CD4-positive, CD25-positive, alpha-beta regulatory T cell (primary cell): ENCODE results near the gene HIC1. TPM values are rescaled to one million over a fixed set of nuclear protein-coding genes. Genes with fewer than 3 reads are reported as not detected.

Source experiments
- ATAC-seq, 2 donors: fragments of 150-1000 bp; cut with Tn5 transposase; one replicate each; pipeline ENCODE4 v1.10.0; 2021; ENCODE audit warnings: low read depth in 2 of 2, moderate number of reproducible peaks in 2 of 2, moderate library complexity in 1 of 2
- DNase-seq, 3 donors: peaks; one replicate each; pipeline versions ENCODE4 v3.0.0 to v3.0.0-alpha.2; 2012 to 2022; ENCODE audit warnings: mixed read lengths in 1 of 3
- H3K27ac ChIP-seq: one replicate; pipeline ENCODE4 v1.7.0; 2013; ENCODE audit warnings: mild to moderate bottlenecking, low read length; ENCODE audit not compliant: insufficient read depth, poor library complexity, severe bottlenecking
- H3K27me3 ChIP-seq: one replicate; pipeline ENCODE4 v1.7.0; 2013; ENCODE audit warnings: low read length; ENCODE audit not compliant: control insufficient read depth, insufficient read depth
- H3K36me3 ChIP-seq: one replicate; pipeline ENCODE4 v1.7.0; 2013; ENCODE audit warnings: mild to moderate bottlenecking, low read length, moderate library complexity; ENCODE audit not compliant: control insufficient read depth, insufficient read depth
- H3K4me1 ChIP-seq: 2 replicates; pipeline ENCODE4 v1.7.0; 2013; ENCODE audit warnings: mild to moderate bottlenecking, low read length; ENCODE audit not compliant: insufficient read depth, control insufficient read depth, poor library complexity, severe bottlenecking
- H3K4me3 ChIP-seq: one replicate; pipeline ENCODE4 v1.7.0; 2013; ENCODE audit warnings: low read depth, mild to moderate bottlenecking, low read length, moderate library complexity
- H3K9me3 ChIP-seq, 2 experiments: 1 replicate in 1 of 2; 2 replicates in 1 of 2; pipeline ENCODE4 v1.7.0; 2013; ENCODE audit warnings: low read length in 2 of 2, mild to moderate bottlenecking in 1 of 2, moderate library complexity in 1 of 2; ENCODE audit not compliant: control insufficient read depth in 2 of 2
- H3K27ac Mint-ChIP-seq, 3 donors: one replicate each; pipeline ENCODE4 v1.8.0; 2020 to 2022; ENCODE audit warnings: mild to moderate bottlenecking in 3 of 3, mixed read lengths in 3 of 3, moderate library complexity in 2 of 3
- H3K27me3 Mint-ChIP-seq: one replicate; pipeline ENCODE4 v1.8.0; 2022; ENCODE audit warnings: mild to moderate bottlenecking, mixed read lengths
- H3K36me3 Mint-ChIP-seq: one replicate; pipeline ENCODE4 v1.8.0; 2020; ENCODE audit warnings: mixed read lengths
- H3K4me1 Mint-ChIP-seq, 4 donors: one replicate each; pipeline ENCODE4 v1.8.0; 2020 to 2022; ENCODE audit warnings: mixed read lengths in 4 of 4, mild to moderate bottlenecking in 1 of 4
- H3K4me3 Mint-ChIP-seq, 4 donors: one replicate each; pipeline ENCODE4 v1.8.0; 2020 to 2022; ENCODE audit warnings: mild to moderate bottlenecking in 4 of 4, mixed read lengths in 4 of 4, moderate library complexity in 3 of 4
- H3K9me3 Mint-ChIP-seq, 7 donors: one replicate each; pipeline ENCODE4 v1.8.0; 2020 to 2022; ENCODE audit warnings: mixed read lengths in 7 of 7, mild to moderate bottlenecking in 3 of 7, moderate library complexity in 2 of 7
- polyA plus RNA-seq, 4 donors: library from polyadenylated mRNA; unstranded; fragments of 300-500 nt; fragmentation: Illumina TruSeq; gene quantifications; one replicate each; pipeline ENCODE4 v1.2.3, GENCODE V29; 2021
- total RNA-seq: library from RNA; stranded (reverse); gene quantifications from one replicate; pipeline ENCODE4 v1.2.3, GENCODE V29; 2022

Gene HIC1
- total and polyA plus RNA-seq, 5 donors from 2014 or later: 0.14 to 1.3 (median 0.64) TPM; not detected in 1

DNA sequence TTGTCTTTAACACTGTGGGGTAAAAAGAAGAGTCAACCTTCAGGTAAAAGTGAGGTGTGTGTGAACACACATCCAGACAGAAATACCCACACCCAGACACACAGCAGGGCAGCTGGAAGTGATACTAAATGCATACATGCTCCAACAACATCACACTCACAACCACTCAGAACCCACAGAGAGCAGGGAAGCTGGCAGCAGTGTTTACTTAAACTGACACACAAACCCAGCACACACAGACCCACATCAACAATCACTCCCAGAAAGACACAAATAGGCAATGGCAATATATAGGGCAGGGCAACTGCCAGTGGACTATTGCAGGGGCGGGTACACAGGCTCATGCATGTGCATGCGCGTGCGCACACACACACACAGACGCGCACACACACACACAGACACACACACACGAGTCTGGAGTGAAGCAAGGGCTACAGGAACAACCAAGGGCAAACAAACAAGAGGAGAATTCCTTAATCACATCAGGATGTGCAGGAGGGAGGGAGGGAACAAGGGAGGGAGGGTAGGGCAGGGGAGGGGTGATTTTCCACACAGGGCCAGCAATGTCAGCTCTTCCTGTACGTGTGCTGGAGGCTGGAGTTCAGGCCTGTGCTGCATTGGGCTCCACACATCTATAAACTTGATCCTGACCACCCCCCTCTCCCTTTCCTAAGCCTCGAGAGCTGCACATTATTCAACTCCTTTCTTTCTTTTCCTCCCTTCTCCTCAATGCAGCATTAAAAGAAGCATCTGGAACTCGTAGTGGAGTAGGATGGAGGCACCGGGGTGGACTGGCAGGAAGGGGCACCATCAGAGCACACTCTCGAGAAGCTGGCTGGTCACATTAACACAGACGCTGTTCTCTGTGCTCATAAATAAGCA, 30.1 kb downstream of the HIC1 start:
- Mint-ChIP-seq H3K4me3 (peak overlapping the region in 1 of 4 donors; percentile 31), H3K27me3 (no peaks in the 10 kb centered on the region), H3K36me3 (peaks cover 54% of the 10 kb centered on the region), H3K27ac (peak overlapping the region in 1 of 3 donors; percentile 9), H3K9me3 (no peaks in the 10 kb centered on the region), H3K4me1 (peaks cover 0 to 32% (median 19%) of the 10 kb centered on the region in 4 donors)
- H3K9me3 ChIP-seq: no peaks in the 10 kb centered on the region
- H3K4me1 ChIP-seq: peaks cover 19% of the 10 kb centered on the region
- H3K4me3 ChIP-seq: no peak overlapping the region
- H3K36me3 ChIP-seq: peaks cover 34% of the 10 kb centered on the region
- H3K27ac ChIP-seq: no peak overlapping the region
- H3K27me3 ChIP-seq: no peaks in the 10 kb centered on the region
- DNase-seq (no peak), ATAC-seq (no peak)

DNA sequence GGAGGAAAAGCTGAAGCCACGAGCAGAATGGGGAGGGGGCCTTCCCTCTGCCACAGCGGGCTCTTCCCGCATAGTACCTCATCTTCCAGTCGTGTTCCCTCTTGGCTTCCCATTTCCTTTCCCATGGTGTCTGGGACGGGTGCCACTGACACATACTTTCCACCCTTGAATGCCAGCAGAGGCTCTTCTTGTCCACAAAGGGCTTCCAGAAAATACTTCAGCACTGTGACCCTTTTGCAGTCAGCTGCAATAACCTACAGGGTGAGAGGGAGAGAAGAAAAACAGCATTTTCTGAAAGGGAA, 30.7 kb downstream of the HIC1 start:
- Mint-ChIP-seq H3K4me1 (peaks cover 0 to 38% (median 24%) of the 10 kb centered on the region in 4 donors), H3K9me3 (no peaks in the 10 kb centered on the region), H3K27me3 (no peaks in the 10 kb centered on the region), H3K4me3 (no peak overlapping the region), H3K27ac (no peak overlapping the region), H3K36me3 (peaks cover 54% of the 10 kb centered on the region)
- DNase-seq: no peak
- Histone ChIP-seq H3K9me3 (no peaks in the 10 kb centered on the region), H3K27ac (no peak overlapping the region), H3K27me3 (no peaks in the 10 kb centered on the region), H3K4me1 (peaks cover 24% of the 10 kb centered on the region), H3K36me3 (peaks cover 30% of the 10 kb centered on the region), H3K4me3 (no peak overlapping the region)
- ATAC-seq: no peak

GRCh38 chr17:2086306-2086705, 31.4 kb downstream of the HIC1 start:
- Mint-ChIP-seq H3K27me3 (no peaks in the 10 kb centered on the region), H3K9me3 (no peaks in the 10 kb centered on the region), H3K27ac (no peak overlapping the region), H3K4me1 (peaks cover 0 to 44% (median 31%) of the 10 kb centered on the region in 4 donors), H3K36me3 (peaks cover 49% of the 10 kb centered on the region), H3K4me3 (no peak overlapping the region)
- Histone ChIP-seq H3K36me3 (peaks cover 24% of the 10 kb centered on the region), H3K9me3 (no peaks in the 10 kb centered on the region), H3K4me3 (no peak overlapping the region), H3K27me3 (no peaks in the 10 kb centered on the region), H3K27ac (no peak overlapping the region), H3K4me1 (peaks cover 26% of the 10 kb centered on the region)
- ATAC-seq: no peak
- no peak for DNase-seq

DNA sequence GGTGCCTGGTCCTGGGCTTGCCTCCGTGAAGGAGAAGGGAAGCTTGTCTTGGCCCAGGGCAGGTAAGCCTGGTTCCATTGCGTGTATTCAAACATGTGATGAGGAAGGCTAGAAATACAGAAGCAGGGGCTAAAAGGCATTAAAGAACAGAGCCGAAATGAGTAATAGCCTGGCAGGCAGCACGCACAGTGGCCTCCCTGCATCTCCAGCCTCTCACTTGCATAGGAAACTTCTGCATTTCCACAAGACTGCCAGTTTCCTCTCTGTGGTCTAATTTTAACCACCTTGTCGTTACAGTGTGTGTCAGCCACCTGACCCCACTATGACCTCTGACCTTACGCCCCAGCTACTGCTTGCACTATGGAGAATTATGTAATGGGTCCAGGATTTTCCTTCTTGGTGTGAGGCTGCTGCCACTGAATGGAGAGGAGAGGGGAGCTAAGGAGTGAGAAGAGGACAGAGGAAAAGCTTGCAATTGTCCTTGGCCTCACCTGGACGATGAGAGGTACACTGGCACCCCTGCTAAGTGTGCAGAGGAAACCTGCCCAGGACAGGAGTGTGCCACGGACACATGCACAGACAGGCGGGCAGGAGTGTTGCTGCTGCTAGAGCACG, 32.8 kb downstream of the HIC1 start:
- Mint-ChIP-seq H3K4me1 (peaks cover 0 to 51% (median 35%) of the 10 kb centered on the region in 4 donors), H3K36me3 (peaks cover 46% of the 10 kb centered on the region), H3K27ac (peak overlapping the region; percentile 24 to 76 (median 74)), H3K27me3 (no peaks in the 10 kb centered on the region), H3K4me3 (peak overlapping the region in 1 of 4 donors; percentile 48), H3K9me3 (no peaks in the 10 kb centered on the region)
- peaks cover 26% of the 10 kb centered on the region for H3K4me1 ChIP-seq
- no peaks in the 10 kb centered on the region for H3K9me3 ChIP-seq
- H3K36me3 ChIP-seq: peaks cover 10% of the 10 kb centered on the region
- peak in 1 of 3 donors; percentile 50 for DNase-seq
- H3K4me3 ChIP-seq: no peak overlapping the region
- H3K27me3 ChIP-seq: no peaks in the 10 kb centered on the region
- peak; percentile 32 to 39 for ATAC-seq
- no peak overlapping the region for H3K27ac ChIP-seq

DNA sequence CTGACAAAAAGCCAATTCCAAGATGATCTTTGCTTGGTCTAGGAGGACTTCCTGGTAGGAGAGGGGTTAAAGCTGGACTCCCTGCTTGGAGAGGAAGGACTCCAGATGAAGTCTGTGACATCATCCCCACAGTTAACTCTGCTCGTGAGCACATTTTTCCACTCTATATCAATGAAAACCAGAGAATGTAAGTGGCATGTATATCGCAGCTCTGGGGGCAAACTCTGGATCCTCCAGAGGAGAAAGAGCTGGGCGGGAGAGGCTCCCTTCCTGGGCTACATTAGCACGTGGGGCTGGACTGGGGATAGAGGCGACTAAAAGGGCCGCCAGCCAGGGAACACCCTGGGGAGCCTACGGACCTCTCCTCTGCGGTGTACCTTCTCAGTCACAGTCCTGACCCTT, 34.1 kb downstream of the HIC1 start:
- peaks cover 0 to 55% (median 35%) of the 10 kb centered on the region in 4 donors for H3K4me1 Mint-ChIP-seq

GRCh38 chr17:2090210-2090641, 35.3 kb downstream of the HIC1 start:
- DNase-seq: peak in 1 of 3 donors; percentile 26
- Mint-ChIP-seq H3K27me3 (no peaks in the 10 kb centered on the region), H3K4me3 (peak overlapping the region; percentile 57 to 94 (median 90)), H3K27ac (peak overlapping the region; percentile 86 to 99 (median 93)), H3K9me3 (no peaks in the 10 kb centered on the region), H3K36me3 (peaks cover 26% of the 10 kb centered on the region), H3K4me1 (peaks cover 0 to 52% (median 34%) of the 10 kb centered on the region in 4 donors)
- H3K4me1 ChIP-seq: peaks cover 26% of the 10 kb centered on the region
- H3K36me3 ChIP-seq: peaks cover 5% of the 10 kb centered on the region
- no peaks in the 10 kb centered on the region for H3K27me3 ChIP-seq
- H3K27ac ChIP-seq: peak overlapping the region; percentile 64
- ATAC-seq: peak in 1 of 2 donors; percentile 6
- H3K4me3 ChIP-seq: peak overlapping the region; percentile 94
- H3K9me3 ChIP-seq: no peaks in the 10 kb centered on the region

More for the DNA sequence above, 34.1 kb downstream of the HIC1 start:
- H3K27me3 ChIP-seq: no peaks in the 10 kb centered on the region
- H3K4me3 Mint-ChIP-seq: peak overlapping the region; percentile 75 to 94 (median 90)
- peak overlapping the region; percentile 94 for H3K4me3 ChIP-seq
- H3K9me3 Mint-ChIP-seq: no peaks in the 10 kb centered on the region
- peaks cover 36% of the 10 kb centered on the region for H3K36me3 Mint-ChIP-seq
- ATAC-seq (peak; percentile 12 to 16), DNase-seq (no peak)
- H3K27me3 Mint-ChIP-seq: no peaks in the 10 kb centered on the region
- H3K36me3 ChIP-seq: peaks cover 5% of the 10 kb centered on the region
- H3K4me1 ChIP-seq: peaks cover 26% of the 10 kb centered on the region
- no peaks in the 10 kb centered on the region for H3K9me3 ChIP-seq
- peak overlapping the region; percentile 64 for H3K27ac ChIP-seq
- peak overlapping the region; percentile 86 to 99 (median 93) for H3K27ac Mint-ChIP-seq

DNA sequence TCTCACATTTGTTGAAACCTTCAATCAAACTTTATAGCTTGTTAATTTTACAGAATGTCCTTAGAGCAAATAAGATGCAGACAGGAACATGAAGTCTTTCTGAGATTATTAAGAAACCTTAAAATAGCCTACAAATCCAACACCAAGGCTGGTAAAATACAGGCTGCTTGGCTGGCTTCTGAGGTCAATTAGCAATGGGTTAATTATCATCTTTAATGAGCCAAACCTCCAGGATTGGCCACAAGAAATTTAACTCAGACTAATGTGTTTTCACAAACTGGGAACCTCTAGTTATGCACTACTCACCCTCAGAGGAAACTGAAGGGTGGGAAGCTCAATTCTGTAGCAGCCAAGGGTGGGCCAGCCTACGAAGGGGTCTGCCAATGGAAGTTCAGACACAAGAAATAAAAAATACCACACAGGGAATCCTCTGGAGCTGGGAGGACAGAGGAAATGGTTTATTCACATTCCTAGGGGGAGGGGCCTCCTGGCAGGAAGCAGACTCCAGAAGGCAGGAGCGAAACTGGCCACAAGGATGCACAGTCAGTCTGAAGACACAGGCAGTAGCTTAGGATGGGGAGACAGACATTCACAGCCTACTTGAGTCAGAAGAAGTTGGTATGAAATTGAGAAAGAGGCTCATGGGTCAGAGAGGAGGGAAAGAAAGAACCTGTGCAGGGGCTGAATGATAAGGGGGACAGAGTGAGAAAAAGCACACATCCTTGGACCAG, 36.1 kb downstream of the HIC1 start:
- H3K4me1 ChIP-seq: peaks cover 26% of the 10 kb centered on the region
- Mint-ChIP-seq H3K27me3 (no peaks in the 10 kb centered on the region), H3K36me3 (peaks cover 19% of the 10 kb centered on the region), H3K9me3 (no peaks in the 10 kb centered on the region), H3K27ac (peak overlapping the region in 2 of 3 donors; percentile 42 to 86), H3K4me1 (peaks cover 0 to 52% (median 34%) of the 10 kb centered on the region in 4 donors), H3K4me3 (peak overlapping the region in 2 of 4 donors; percentile 57 to 94)
- DNase-seq (no peak), ATAC-seq (no peak)
- H3K27me3 ChIP-seq: no peaks in the 10 kb centered on the region
- H3K9me3 ChIP-seq: no peaks in the 10 kb centered on the region
- no peak overlapping the region for H3K4me3 ChIP-seq
- no peak overlapping the region for H3K27ac ChIP-seq
- H3K36me3 ChIP-seq: peaks cover under 1% of the 10 kb centered on the region
